Activated T-cell treated with anti-CD3 and anti-CD28 coated beads, Interleukin-2, amount 50 U/mL, for 72 hours (primary cell): ENCODE results near the gene ATP2B1. TPM values are rescaled to one million over a fixed set of nuclear protein-coding genes. Genes with fewer than 3 reads are reported as not detected.

Source experiments
- ATAC-seq, 2 donors: fragments of 150-1000 bp; cut with Tn5 transposase; replicated peaks in 1 of 2; 2 replicates each; pipeline ENCODE4 v1.10.0; 2021; ENCODE audit warnings: moderate library complexity in 2 of 2, mild to moderate bottlenecking in 1 of 2
- DNase-seq, 2 donors: peaks; one replicate each; pipeline ENCODE4 v3.0.0; 2021 to 2022; ENCODE audit warnings: mixed read lengths in 1 of 2
- H3K27ac Mint-ChIP-seq: one replicate; pipeline ENCODE4 v1.8.0; 2022; ENCODE audit warnings: mild to moderate bottlenecking, moderate library complexity, mixed read lengths
- H3K27me3 Mint-ChIP-seq: one replicate; pipeline ENCODE4 v1.8.0; 2022; ENCODE audit warnings: low read depth, mixed read lengths
- H3K36me3 Mint-ChIP-seq, 2 donors: one replicate each; pipeline ENCODE4 v1.8.0; 2022; ENCODE audit warnings: mixed read lengths in 2 of 2, mild to moderate bottlenecking in 1 of 2; ENCODE audit not compliant: insufficient read depth in 2 of 2
- H3K4me1 Mint-ChIP-seq: one replicate; pipeline ENCODE4 v1.8.0; 2022; ENCODE audit warnings: low read depth, mixed read lengths
- H3K4me3 Mint-ChIP-seq, 2 donors: one replicate each; pipeline ENCODE4 v1.8.0; 2022; ENCODE audit warnings: mild to moderate bottlenecking in 2 of 2, mixed read lengths in 2 of 2, moderate library complexity in 2 of 2
- H3K9me3 Mint-ChIP-seq, 2 donors: one replicate each; pipeline ENCODE4 v1.8.0; 2022; ENCODE audit warnings: mixed read lengths in 2 of 2
- total RNA-seq, 2 donors: library from RNA; stranded (reverse); gene quantifications; one replicate each; pipeline ENCODE4 v1.2.3, GENCODE V29; 2022

Gene ATP2B1
- total RNA-seq, 2 donors from 2014 or later: 19.4 to 25.5 TPM

DNA sequence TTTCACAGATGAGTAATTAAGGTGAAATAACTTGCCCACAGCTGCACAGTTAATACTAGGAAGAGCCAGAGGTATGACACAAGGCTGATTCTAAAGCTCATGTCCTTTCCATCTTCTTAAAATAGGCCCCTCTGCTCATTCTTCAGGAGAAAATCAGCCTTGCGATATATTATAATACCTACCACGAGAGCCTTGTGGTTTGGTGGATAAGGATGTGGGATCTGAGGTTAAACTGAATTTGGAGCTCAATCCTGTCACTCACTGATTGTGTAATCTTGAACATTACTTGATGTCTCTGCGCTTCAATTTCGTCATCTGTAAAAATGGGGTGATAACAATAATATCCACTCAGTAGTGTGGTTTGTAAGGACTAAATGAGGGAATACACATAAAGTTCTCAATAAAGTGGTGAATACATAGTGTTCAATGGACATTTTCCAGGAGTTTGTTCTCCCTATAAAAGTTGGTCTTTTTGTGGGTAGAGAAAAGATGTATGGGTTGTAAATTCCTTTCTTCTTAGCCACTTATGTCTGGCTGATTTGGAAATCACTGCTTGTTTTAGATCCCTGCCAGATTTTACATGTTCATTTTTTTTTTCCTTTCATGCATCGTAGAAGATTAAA lies 25.1 kb upstream of the ATP2B1 start:
- Mint-ChIP-seq H3K4me1 (no peaks in the 10 kb centered on the region), H3K4me3 (no peak overlapping the region), H3K9me3 (peaks cover 4 to 15% of the 10 kb centered on the region in 2 donors), H3K36me3 (peaks cover 12 to 15% of the 10 kb centered on the region in 2 donors), H3K27me3 (no peaks in the 10 kb centered on the region), H3K27ac (no peak overlapping the region)
- ATAC-seq (no peak), DNase-seq (no peak)

DNA sequence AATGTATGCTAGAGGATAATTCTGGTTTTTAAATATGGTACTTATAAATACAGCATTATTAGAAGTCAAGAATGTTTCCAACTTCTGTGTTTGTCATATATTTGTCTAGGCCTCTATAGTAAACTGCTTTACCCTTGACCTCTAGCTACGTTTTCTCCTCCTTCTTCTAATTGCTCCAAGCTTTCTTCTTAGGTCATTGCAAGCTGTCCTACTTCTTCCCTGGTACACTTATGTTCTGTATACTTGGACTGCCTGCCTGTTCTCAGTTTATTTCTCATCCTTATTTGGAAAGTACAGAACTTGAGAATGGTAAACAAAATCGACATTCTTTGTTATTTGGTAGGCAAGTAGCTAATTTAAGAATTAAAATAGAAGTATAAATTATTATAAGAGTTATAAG lies 23.9 kb upstream of the ATP2B1 start:
- Mint-ChIP-seq H3K36me3 (peaks cover 9 to 12% of the 10 kb centered on the region in 2 donors), H3K4me1 (no peaks in the 10 kb centered on the region), H3K4me3 (no peak overlapping the region), H3K27ac (no peak overlapping the region), H3K9me3 (peaks cover 1 to 9% of the 10 kb centered on the region in 2 donors), H3K27me3 (no peaks in the 10 kb centered on the region)
- DNase-seq (no peak), ATAC-seq (no peak)

DNA sequence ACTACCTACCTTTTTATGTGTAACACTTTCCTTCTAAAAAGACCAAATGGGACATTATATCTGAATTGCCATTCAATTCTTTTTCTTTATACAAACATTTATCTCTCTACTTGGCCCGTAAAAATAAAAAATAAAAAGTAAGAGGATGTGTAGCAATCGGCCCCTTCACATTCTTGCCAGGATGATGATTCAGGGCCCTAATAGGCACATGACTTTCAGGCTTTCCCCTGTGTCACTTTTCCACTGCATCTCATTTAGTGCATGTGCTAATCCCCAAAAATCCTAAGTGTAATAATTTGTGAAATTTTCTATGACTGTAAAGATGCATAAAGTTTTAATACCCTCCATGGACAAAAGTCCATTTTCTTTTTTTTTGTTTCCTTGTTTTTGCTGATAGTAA lies 23.0 kb upstream of the ATP2B1 start:
- H3K9me3 Mint-ChIP-seq: peaks cover 1 to 11% of the 10 kb centered on the region in 2 donors
- ATAC-seq (no peak), DNase-seq (no peak)
- H3K4me1 Mint-ChIP-seq: no peaks in the 10 kb centered on the region
- H3K36me3 Mint-ChIP-seq: peaks cover 9 to 12% of the 10 kb centered on the region in 2 donors
- no peaks in the 10 kb centered on the region for H3K27me3 Mint-ChIP-seq
- no peak overlapping the region for H3K27ac Mint-ChIP-seq
- H3K4me3 Mint-ChIP-seq: no peak overlapping the region

DNA sequence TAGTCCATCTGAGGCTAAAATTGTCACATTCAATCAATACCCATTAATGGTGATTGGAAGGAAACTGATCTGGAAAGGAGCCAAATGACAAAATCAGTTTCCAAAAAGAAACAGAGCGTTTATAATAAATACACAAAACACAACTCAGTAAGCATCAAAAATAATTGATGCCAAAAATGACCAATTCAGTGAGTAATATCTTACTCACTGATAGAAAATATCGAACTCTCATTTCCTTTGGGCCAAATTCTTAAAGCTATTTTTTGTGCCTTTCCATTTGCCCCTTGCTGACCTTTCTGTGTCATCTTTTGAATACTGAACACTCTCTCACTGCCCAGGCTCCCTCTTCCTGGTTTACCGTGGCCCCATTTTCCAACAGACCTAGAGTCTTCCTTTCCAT lies 22.5 kb upstream of the ATP2B1 start:
- Mint-ChIP-seq H3K27me3 (no peaks in the 10 kb centered on the region), H3K27ac (no peak overlapping the region), H3K36me3 (peaks cover 9 to 11% of the 10 kb centered on the region in 2 donors), H3K4me3 (no peak overlapping the region), H3K4me1 (no peaks in the 10 kb centered on the region), H3K9me3 (peaks cover 3 to 10% of the 10 kb centered on the region in 2 donors)
- DNase-seq (no peak), ATAC-seq (no peak)

DNA sequence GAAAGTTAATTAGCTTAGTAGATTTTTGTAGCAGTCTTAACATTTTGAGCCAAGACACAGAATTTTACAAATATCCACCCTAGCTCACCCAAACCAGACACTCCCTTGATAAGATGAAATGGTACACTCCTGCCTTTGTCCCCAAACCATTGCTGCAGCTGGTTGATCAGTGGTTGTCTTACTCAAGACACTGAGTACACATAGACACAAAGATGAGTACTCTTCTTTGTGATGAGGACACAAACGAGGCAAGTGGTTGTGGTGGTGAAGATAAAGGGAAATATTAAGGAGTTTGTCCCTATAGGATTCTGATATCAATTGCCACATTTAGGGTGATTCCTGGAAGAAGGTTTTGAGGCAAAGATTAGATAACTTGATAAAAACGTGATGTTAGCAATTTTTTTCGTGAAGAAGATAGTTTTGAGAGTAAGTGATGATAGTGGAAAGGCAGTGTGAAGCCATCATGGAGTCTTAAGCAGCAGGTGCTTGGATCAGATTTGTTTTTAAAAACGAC lies 21.4 kb upstream of the ATP2B1 start:
- Mint-ChIP-seq H3K9me3 (peaks cover 2 to 6% of the 10 kb centered on the region in 2 donors), H3K27ac (no peak overlapping the region), H3K4me3 (no peak overlapping the region), H3K36me3 (peaks cover 4 to 9% of the 10 kb centered on the region in 2 donors), H3K4me1 (no peaks in the 10 kb centered on the region), H3K27me3 (no peaks in the 10 kb centered on the region)
- ATAC-seq: no peak
- no peak for DNase-seq

DNA sequence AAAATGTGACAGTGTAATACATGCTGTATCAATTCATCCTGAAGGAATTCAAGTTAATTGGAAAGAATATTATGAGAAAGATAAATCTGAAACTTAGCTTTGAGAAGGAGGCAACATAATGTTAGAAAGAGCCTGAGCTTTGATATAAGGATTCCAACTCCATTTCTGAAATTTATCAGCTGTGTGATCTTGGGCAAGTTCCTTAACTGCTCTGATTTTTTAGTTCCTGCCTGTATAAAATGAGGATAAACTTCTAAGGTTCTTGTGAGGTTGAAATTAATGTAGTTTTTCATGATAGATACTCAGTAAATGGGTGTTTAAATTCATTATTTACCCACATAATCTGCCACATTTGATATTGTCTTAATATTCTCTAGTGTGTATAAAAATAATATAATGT lies 14.6 kb upstream of the ATP2B1 start:
- H3K36me3 Mint-ChIP-seq: peaks cover 0 to under 1% of the 10 kb centered on the region in 2 donors
- no peak overlapping the region for H3K27ac Mint-ChIP-seq
- no peak overlapping the region for H3K4me3 Mint-ChIP-seq
- peaks cover 2 to 5% of the 10 kb centered on the region in 2 donors for H3K9me3 Mint-ChIP-seq
- no peaks in the 10 kb centered on the region for H3K4me1 Mint-ChIP-seq
- DNase-seq (no peak), ATAC-seq (no peak)
- no peaks in the 10 kb centered on the region for H3K27me3 Mint-ChIP-seq

DNA sequence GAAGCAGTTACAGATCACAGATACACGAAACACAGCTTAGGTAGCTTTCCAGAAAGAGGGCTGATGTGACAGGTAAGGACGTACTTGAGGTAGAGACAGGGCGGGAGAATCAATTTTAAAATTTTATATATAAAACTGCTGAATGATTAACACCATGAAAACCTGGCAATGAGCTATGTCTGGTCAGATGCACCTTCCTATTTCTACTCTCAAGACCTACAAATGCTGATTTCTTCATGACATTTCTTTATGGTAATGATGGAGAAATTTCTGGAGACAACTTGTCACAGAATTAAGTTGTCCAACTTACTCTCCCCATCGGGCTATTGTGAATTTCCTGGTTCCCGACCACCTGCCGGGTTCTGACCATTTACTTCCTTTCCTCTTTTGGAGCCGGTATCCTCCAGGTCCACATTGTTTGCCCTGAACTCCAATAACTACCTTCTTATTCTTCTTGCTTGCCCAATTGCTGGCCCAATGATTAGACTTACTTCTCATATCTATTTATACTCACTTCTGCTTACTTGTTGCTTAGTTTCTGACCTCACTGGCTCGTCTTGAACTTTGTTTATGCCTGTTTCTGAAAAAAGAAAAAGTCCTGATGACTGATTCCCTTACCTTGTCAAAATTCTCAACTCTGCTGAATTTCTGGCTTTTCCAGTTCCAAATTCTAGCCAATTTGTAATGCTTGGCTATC lies 12.8 kb upstream of the ATP2B1 start:
- ATAC-seq (no peak), DNase-seq (no peak)
- no peaks in the 10 kb centered on the region for H3K27me3 Mint-ChIP-seq
- H3K4me3 Mint-ChIP-seq: no peak overlapping the region
- H3K36me3 Mint-ChIP-seq: peaks cover 2 to 8% of the 10 kb centered on the region in 2 donors
- H3K4me1 Mint-ChIP-seq: no peaks in the 10 kb centered on the region
- H3K9me3 Mint-ChIP-seq: peaks cover 5 to 7% of the 10 kb centered on the region in 2 donors
- no peak overlapping the region for H3K27ac Mint-ChIP-seq

DNA sequence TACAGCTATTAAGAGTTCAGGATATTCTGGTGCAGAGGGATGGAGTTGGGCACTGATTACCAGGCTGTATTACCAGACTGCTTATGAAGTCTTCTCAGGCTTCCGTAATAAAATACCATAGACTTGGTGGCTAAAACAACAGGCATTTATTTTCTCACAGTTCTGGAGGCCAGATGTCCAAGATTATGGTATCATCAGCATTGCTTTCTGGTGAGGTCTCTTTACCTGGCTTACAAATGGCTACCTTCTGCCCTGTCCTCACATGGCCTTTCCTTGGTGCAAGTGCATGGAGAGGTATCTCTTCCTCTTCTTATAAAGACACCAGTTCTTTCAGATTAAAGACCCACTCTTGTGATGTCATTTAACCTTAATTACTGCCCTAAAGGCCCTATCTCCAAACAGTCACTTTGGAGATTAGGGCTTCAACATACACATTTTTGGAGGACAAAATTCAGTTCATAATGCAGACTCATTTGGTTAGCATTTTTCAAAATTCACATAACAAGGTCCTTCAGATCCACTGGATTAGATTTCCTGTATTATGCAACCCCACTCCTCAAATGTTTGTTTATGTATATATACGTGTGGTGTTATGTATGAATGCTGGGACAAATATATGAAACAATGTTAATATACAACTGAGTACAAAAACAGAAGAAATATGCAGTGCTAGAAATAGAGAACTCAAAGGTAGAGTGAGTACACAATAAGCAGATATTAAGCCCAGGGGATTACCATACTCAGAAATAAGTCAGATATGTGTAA lies 9.3 kb upstream of the ATP2B1 start:
- Mint-ChIP-seq H3K27ac (no peak overlapping the region), H3K27me3 (no peaks in the 10 kb centered on the region), H3K9me3 (peaks cover 12 to 14% of the 10 kb centered on the region in 2 donors), H3K36me3 (peaks cover 8 to 14% of the 10 kb centered on the region in 2 donors), H3K4me3 (no peak overlapping the region), H3K4me1 (no peaks in the 10 kb centered on the region)
- ATAC-seq: no peak
- no peak for DNase-seq

DNA sequence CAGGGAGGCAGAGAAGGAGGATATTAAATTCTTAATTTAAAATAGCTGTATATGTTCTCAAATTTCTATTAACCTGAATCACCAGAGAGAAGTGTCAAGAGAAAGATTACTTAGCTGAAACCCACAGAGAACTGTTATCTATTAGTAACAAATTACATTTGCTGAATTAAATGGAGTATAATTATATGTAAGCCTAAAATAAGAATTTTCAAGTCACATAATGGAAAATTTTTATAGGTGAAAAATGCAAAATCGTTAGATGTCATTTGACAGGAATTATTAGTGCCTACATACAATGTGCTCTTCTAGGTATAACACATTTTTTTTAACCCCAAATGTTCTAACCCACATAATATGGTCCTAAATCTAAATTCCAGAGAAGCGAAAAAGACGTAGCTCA lies 4.1 kb upstream of the ATP2B1 start:
- H3K27me3 Mint-ChIP-seq: no peaks in the 10 kb centered on the region
- no peak for ATAC-seq
- no peak for DNase-seq
- no peak overlapping the region for H3K4me3 Mint-ChIP-seq
- peaks cover 8 to 13% of the 10 kb centered on the region in 2 donors for H3K36me3 Mint-ChIP-seq
- peaks cover 12% of the 10 kb centered on the region in 2 donors for H3K9me3 Mint-ChIP-seq
- H3K27ac Mint-ChIP-seq: no peak overlapping the region
- H3K4me1 Mint-ChIP-seq: peaks cover 12% of the 10 kb centered on the region

DNA sequence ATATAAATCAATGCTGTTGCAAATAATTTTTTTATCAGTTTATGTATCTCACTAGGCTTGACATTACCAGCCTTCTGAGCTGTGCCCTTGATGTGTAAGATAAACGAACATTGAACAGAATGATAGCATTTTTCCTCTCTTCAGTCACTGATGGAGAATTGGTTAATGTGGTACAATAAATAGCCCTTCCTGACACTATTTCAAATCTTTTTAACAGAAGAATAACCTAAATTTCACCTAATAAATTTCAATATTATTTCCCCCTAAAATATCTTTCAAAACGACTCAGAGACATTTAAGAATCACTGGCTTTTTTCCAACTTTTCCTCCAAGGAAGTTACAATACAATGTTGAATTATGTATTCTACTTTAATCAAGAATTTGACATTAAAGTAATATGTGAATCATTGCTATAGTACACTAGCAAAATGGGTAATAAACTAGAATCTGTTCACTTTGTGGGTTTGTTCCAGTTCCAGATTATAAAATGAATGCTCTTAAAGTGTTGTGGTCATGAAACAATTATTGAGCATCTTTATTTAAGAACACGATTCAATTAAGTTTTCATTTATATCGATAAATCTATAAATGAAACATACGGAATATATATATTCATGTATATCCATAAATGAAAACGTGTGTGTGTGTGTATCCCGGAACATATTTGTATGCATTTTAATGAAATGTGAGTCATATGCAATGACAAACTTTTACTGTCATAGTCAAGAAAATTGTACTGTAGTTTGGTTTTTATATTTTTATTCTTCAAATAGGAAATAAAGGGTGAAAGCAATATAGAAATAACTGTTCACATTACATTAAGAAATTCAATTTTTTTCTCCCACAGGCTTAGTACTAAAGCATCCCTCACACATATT lies 2.5 kb upstream of the ATP2B1 start:
- Mint-ChIP-seq H3K9me3 (peaks cover 7 to 9% of the 10 kb centered on the region in 2 donors), H3K4me1 (peaks cover 24% of the 10 kb centered on the region), H3K4me3 (peak overlapping the region; percentile 89 to 97), H3K27ac (peak overlapping the region; percentile 94), H3K27me3 (no peaks in the 10 kb centered on the region), H3K36me3 (peaks cover 6% of the 10 kb centered on the region in 2 donors)
- DNase-seq (no peak), ATAC-seq (no peak)

DNA sequence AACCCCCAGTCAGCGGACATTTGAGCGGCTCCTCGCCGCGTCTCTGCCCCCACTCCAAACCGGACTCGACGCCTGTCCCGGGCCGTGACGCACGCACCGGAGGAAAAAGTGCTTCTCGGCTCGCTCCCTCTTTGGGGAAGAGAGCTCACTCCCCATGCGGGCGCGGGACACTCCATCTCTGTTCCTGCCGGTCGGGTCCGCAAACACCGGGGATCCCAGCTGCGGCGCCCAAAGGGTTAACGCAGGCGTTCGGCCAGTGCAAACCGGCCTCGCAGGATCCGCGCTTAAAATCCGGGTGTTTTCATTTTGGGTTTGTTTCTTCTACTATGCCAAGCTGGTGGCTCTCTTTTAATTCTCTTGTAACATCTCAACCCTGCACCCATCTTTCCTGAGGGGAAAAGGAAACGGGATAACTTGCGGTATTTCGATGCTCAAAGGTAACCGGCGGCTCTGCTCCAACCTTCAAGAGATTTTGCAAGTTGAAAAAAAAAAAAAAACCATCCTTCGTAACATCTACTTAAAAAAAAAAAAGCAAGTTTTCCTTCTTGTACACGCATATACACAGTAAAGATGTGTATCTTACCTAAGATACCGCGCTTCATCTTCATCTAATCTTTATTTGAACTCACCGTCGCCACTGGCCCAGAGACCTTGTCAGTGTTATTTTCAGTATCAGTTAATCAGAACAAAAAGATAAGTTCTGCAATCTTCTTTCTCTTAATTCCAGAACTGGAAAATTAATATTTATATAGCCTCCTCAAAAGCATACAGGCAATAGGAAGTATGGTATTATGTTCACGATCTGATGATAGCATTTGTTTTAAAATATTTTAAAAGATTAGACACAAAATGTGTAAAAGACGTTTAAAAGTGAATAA lies 1.6 kb upstream of the ATP2B1 start:
- peaks cover 4% of the 10 kb centered on the region in 2 donors for H3K36me3 Mint-ChIP-seq
- H3K9me3 Mint-ChIP-seq: peaks cover 4% of the 10 kb centered on the region in 2 donors
- H3K27ac Mint-ChIP-seq: peak overlapping the region; percentile 94
- no peaks in the 10 kb centered on the region for H3K27me3 Mint-ChIP-seq
- no peak for ATAC-seq
- peak in 1 of 2 donors; percentile 51 for DNase-seq
- peaks cover 33% of the 10 kb centered on the region for H3K4me1 Mint-ChIP-seq
- peak overlapping the region; percentile 89 to 97 for H3K4me3 Mint-ChIP-seq
